ENCODE measurements around the gene COL4A1.

DNA sequence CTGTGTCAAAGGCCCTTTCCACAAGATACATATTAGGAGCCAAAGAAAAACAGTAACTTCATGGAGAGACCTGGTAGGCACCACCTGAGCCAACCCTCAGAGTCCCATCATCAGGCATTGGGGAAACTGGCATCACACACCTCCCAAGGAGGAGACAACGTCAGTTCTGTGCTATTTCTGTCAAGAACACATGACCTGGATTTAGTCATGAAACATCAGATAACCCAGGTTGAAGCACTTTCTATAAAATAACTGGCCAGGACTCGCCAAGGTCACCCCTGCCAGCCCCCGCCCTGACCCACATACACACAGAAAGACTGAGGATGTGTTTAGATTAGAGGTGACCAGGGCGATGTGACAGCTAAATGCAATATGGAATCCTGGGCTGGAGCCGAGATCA is 35.6 kb downstream of the COL4A1 start:
- TF ChIP-seq BHLHE40 (IDR thresholded peaks at IDR 0.05; ENCODE audit: borderline replicate concordance), result no peak
- TF ChIP-seq, protein P1, sequence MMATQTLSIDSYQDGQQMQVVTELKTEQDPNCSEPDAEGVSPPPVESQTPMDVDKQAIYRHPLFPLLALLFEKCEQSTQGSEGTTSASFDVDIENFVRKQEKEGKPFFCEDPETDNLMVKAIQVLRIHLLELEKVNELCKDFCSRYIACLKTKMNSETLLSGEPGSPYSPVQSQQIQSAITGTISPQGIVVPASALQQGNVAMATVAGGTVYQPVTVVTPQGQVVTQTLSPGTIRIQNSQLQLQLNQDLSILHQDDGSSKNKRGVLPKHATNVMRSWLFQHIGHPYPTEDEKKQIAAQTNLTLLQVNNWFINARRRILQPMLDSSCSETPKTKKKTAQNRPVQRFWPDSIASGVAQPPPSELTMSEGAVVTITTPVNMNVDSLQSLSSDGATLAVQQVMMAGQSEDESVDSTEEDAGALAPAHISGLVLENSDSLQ (IDR thresholded peaks at IDR 0.05), result no peak
- no peak for TF ChIP-seq L3MBTL2 (conservative IDR thresholded peaks at IDR 0.05)
- no peak for TF ChIP-seq FOXM1 (IDR thresholded peaks at IDR 0.05; ENCODE audit: borderline replicate concordance)
- TF ChIP-seq SUZ12 (IDR thresholded peaks at IDR 0.05), result no peak
- TF ChIP-seq ZNF384 (IDR thresholded peaks at IDR 0.05), result no peak
- no peak for TF ChIP-seq FOXK2 (IDR thresholded peaks at IDR 0.05)
- TF ChIP-seq FOXA1 (IDR thresholded peaks at IDR 0.05), result no peak
- TF ChIP-seq SP1 (IDR thresholded peaks at IDR 0.05), result no peak

All from HEK293T (cell line).